Smooth muscle cell (in vitro differentiated cells): ENCODE data around the gene MAP4K1. TPM values are rescaled to one million over a fixed set of nuclear protein-coding genes. Genes with fewer than 3 reads are reported as not detected.
A peak's percentile ranks its signal among the peaks of the same experiment; 100 is the strongest.

Source experiments
- DNase-seq: peaks from one replicate; lab custom pipeline; 2025; ENCODE audit not compliant: unreplicated experiment; lab: John Stamatoyannopoulos, UW
- H2AFZ ChIP-seq: fragments of 200-600 bp; sonication (generic); 2 replicates; pipeline ENCODE4 v1.6.0; 2016; ENCODE audit warnings: antibody characterized with exemption, low read depth, mild to moderate bottlenecking
- H3F3A ChIP-seq: fragments of 200-600 bp; sonication (generic); 2 replicates; pipeline ENCODE4 v1.6.0; 2017; ENCODE audit warnings: antibody characterized with exemption, low read depth
- H3K27ac ChIP-seq: fragments of 200-600 bp; sonication (generic); 2 replicates; pipeline ENCODE4 v1.5.1; 2016; ENCODE audit warnings: low read depth, mild to moderate bottlenecking
- H3K27me3 ChIP-seq: fragments of 200-600 bp; sonication (generic); 2 replicates; pipeline ENCODE4 v1.6.1; 2016; ENCODE audit warnings: low read depth, mild to moderate bottlenecking
- H3K36me3 ChIP-seq: fragments of 200-600 bp; sonication (generic); 2 replicates; pipeline ENCODE4 v1.5.1; 2016; ENCODE audit warnings: low read depth
- H3K4me1 ChIP-seq: fragments of 200-600 bp; sonication (generic); 2 replicates; pipeline ENCODE4 v1.5.1; 2016; ENCODE audit warnings: low read depth
- H3K4me2 ChIP-seq: fragments of 200-600 bp; sonication (generic); 2 replicates; pipeline ENCODE4 v1.6.0; 2016; ENCODE audit warnings: mild to moderate bottlenecking
- H3K4me3 ChIP-seq: fragments of 200-600 bp; sonication (generic); 2 replicates; pipeline ENCODE4 v1.5.1; 2016; ENCODE audit warnings: mild to moderate bottlenecking
- H3K79me2 ChIP-seq: fragments of 200-600 bp; sonication (generic); 2 replicates; pipeline ENCODE4 v1.6.0; 2016; ENCODE audit warnings: low read depth, mild to moderate bottlenecking
- H3K9ac ChIP-seq: fragments of 200-600 bp; sonication (generic); 2 replicates; pipeline ENCODE4 v1.6.0; 2016; ENCODE audit warnings: low read depth
- H3K9me3 ChIP-seq: fragments of 200-600 bp; sonication (generic); replicated peaks from 2 replicates; pipeline ENCODE4 v1.5.1; 2016; ENCODE audit warnings: low read depth
- H4K20me1 ChIP-seq: fragments of 200-600 bp; sonication (generic); 2 replicates; pipeline ENCODE4 v1.6.0; 2016; ENCODE audit warnings: low read depth
- CTCF ChIP-seq: fragments of 200-600 bp; sonication (generic); IDR thresholded peaks from 2 replicates; pipeline ENCODE4 v1.5.1; 2017; ENCODE audit warnings: borderline replicate concordance, mild to moderate bottlenecking, antibody characterized with exemption; ENCODE audit not compliant: insufficient read depth, poor library complexity, severe bottlenecking
- WGBS: methylation state at CpG from one replicate; pipeline ENCODE4 v1.1.7; 2016; ENCODE audit warnings: low lambda C conversion rate; 5-methylcytosine and 5-hydroxymethylcytosine counted together
- polyA plus RNA-seq: library from polyadenylated mRNA; unstranded; fragments of >200 nt; fragmentation: Nextera tagmentation; extraction: Ambion mirVana; gene quantifications from 2 replicates; pipeline ENCODE4 v1.2.1, GENCODE V29; 2016
- total RNA-seq: library from RNA; depleted of rRNA; stranded (reverse); fragments of >200 nt; gene quantifications from 2 replicates; pipeline ENCODE4 v1.2.3, GENCODE V29; 2014

MAP4K1 gene
- total and polyA plus RNA-seq, 2 experiments from 2014 or later = 0.22 to 0.91 TPM

- Histone ChIP-seq H3K4me2 (peak overlapping the region; percentile 83), H3K79me2 (no peaks in the 10 kb centered on the region), H3K4me3 (peak overlapping the region; percentile 28), H3K9me3 (no peaks in the 10 kb centered on the region), H3K27me3 (no peaks in the 10 kb centered on the region), H2AFZ (no peak overlapping the region), H4K20me1 (no peaks in the 10 kb centered on the region), H3K27ac (no peak overlapping the region), H3K36me3 (no peaks in the 10 kb centered on the region), H3K4me1 (no peaks in the 10 kb centered on the region), H3K9ac (no peak overlapping the region), H3F3A (no peaks in the 10 kb centered on the region)
- WGBS = 28% methylated on average over 45 of the region's 111 CpGs
- TF ChIP-seq CTCF = no peak
- no peak for DNase-seq
Measured at GRCh38 chr19:38564981-38565690, 52.6 kb downstream of the MAP4K1 start.

- no peak overlapping the region for H3K9ac ChIP-seq
- H3K4me3 ChIP-seq = no peak overlapping the region
- no peaks in the 10 kb centered on the region for H3F3A ChIP-seq
- DNase-seq = no peak
- H3K27ac ChIP-seq = no peak overlapping the region
- no peak for TF ChIP-seq CTCF
- no peaks in the 10 kb centered on the region for H3K36me3 ChIP-seq
- 98% methylated on average over 9 of the region's 9 CpGs for WGBS
- H3K79me2 ChIP-seq = no peaks in the 10 kb centered on the region
- H3K4me2 ChIP-seq = no peak overlapping the region
- no peaks in the 10 kb centered on the region for H3K9me3 ChIP-seq
- no peak overlapping the region for H2AFZ ChIP-seq
- H4K20me1 ChIP-seq = no peaks in the 10 kb centered on the region
- no peaks in the 10 kb centered on the region for H3K27me3 ChIP-seq
- H3K4me1 ChIP-seq = no peaks in the 10 kb centered on the region
Measured at GRCh38 chr19:38563475-38563874, 54.3 kb downstream of the MAP4K1 start.

- DNase-seq = no peak
- no peaks in the 10 kb centered on the region for H3K27me3 ChIP-seq
- H3K79me2 ChIP-seq = no peaks in the 10 kb centered on the region
- H4K20me1 ChIP-seq = no peaks in the 10 kb centered on the region
- no peak for TF ChIP-seq CTCF
- H3K4me1 ChIP-seq = no peaks in the 10 kb centered on the region
- H3K36me3 ChIP-seq = no peaks in the 10 kb centered on the region
- no peak overlapping the region for H3K27ac ChIP-seq
- H3K9ac ChIP-seq = no peak overlapping the region
- H3K4me3 ChIP-seq = no peak overlapping the region
- no peak overlapping the region for H2AFZ ChIP-seq
- H3K4me2 ChIP-seq = no peak overlapping the region
- 89% methylated on average over 6 of the region's 6 CpGs for WGBS
- H3K9me3 ChIP-seq = no peaks in the 10 kb centered on the region
- no peaks in the 10 kb centered on the region for H3F3A ChIP-seq
Measured at GRCh38 chr19:38562096-38562495, 55.7 kb downstream of the MAP4K1 start.

GRCh38 chr19:38561658-38562057, 56.1 kb downstream of the MAP4K1 start:
- TF ChIP-seq CTCF = no peak
- no peak for DNase-seq
- Histone ChIP-seq H3K4me1 (no peaks in the 10 kb centered on the region), H3K36me3 (no peaks in the 10 kb centered on the region), H3K4me2 (no peak overlapping the region), H3F3A (no peaks in the 10 kb centered on the region), H3K4me3 (no peak overlapping the region), H3K27me3 (no peaks in the 10 kb centered on the region), H2AFZ (no peak overlapping the region), H3K9me3 (no peaks in the 10 kb centered on the region), H3K79me2 (no peaks in the 10 kb centered on the region), H4K20me1 (no peaks in the 10 kb centered on the region), H3K9ac (no peak overlapping the region), H3K27ac (no peak overlapping the region)
- 92% methylated on average over 11 of the region's 11 CpGs for WGBS
